ENCODE data around the gene MAPK14.
"Not testable (repeated sequence)": the region's sequence is repeated elsewhere in the genome, so short reads cannot be mapped to it uniquely, and the experiment has no call there.

The MAPK14 gene

DNA sequence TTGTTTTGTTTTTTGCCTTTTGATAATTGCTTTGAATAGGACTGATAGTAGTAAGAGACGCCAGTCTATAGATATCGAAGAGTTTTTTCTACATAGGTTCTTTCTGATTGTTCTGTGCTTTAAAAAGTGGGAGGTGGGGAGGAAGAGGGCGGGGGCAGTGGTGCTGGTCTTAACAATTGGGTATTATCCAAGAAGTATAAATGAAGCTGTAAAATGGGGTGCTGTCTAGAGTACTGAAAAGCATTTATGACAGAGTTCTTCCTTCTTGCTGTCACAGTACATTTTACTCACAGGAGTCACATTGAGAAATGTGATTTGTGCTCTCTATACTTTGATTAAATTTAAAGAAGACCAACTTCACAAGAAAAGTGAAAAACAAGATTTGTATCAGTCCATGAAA is 41.0 kb downstream of the MAPK14 start:
- no peak for DNase-seq (ENCODE audit: low read depth in 2 of 2, low spot score in 1 of 2)

GRCh38 chr6:36069573-36069972 is 42.0 kb downstream of the MAPK14 start:
- no peak for DNase-seq (ENCODE audit: low read depth in 2 of 2, low spot score in 1 of 2)

DNA sequence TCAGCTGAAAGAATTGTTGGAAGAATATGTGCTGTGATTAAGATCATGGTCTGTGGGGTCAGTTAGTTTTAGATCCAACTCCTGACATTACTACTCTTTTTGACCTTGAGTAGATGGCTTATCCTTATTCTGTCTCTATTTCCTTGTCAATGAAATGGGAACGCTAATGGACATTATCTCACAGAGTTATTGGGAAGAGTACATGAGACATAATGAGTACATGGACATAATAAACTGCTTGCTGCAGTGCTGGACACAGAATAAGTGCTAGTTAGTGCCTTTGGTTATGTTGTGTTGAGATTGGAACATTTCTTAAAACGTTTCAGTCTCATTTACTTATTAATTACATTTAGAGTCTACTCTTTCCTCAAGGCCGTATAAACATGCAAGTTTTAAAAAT is 42.6 kb downstream of the MAPK14 start:
- no peak for DNase-seq (ENCODE audit: low read depth in 2 of 2, low spot score in 1 of 2)

GRCh38 chr6:36071281-36071680 is 43.7 kb downstream of the MAPK14 start:
- DNase-seq (ENCODE audit: low read depth in 2 of 2, low spot score in 1 of 2) = no peak

GRCh38 chr6:36071714-36072113 is 44.1 kb downstream of the MAPK14 start:
- DNase-seq (ENCODE audit: low read depth in 2 of 2, low spot score in 1 of 2) = no peak

DNA sequence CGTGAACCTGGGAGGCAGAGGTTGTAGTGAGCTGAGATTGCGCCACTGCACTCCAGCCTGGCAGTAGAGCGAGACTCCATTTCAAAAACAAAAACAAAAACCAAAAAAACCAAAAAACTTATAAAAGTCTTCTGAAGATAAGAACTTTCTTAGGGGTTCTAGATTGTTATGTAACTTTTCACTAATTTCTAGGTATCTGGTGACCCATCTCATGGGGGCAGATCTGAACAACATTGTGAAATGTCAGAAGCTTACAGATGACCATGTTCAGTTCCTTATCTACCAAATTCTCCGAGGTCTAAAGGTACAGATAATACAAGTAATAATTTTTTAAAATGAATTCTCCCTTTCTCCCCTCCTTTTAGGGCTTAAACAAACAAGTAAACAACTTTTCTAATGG is 45.1 kb downstream of the MAPK14 start:
- DNase-seq (ENCODE audit: low read depth in 2 of 2, low spot score in 1 of 2) = no peak

DNA sequence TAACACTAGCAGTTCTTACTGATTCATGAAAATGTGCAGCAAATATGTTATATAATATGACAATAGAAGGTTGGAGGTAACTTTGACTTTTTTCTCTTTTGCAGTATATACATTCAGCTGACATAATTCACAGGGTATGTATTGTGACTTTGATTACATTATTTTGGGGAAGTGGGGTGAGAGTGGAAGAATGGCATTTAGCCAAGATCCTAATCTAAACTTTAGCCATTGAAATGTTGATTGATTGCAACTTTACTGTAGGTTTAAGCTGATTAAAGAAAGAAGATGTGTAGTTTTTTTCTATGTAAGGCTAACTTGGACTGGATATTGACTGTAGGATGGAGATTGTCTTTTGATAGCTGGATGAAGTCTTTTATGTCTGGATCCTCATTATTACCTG is 46.0 kb downstream of the MAPK14 start:
- DNase-seq (ENCODE audit: low read depth in 2 of 2, low spot score in 1 of 2) = no peak

- no peak for DNase-seq (ENCODE audit: low read depth in 2 of 2, low spot score in 1 of 2)
Measured at GRCh38 chr6:36075656-36076055, 48.0 kb downstream of the MAPK14 start.

DNA sequence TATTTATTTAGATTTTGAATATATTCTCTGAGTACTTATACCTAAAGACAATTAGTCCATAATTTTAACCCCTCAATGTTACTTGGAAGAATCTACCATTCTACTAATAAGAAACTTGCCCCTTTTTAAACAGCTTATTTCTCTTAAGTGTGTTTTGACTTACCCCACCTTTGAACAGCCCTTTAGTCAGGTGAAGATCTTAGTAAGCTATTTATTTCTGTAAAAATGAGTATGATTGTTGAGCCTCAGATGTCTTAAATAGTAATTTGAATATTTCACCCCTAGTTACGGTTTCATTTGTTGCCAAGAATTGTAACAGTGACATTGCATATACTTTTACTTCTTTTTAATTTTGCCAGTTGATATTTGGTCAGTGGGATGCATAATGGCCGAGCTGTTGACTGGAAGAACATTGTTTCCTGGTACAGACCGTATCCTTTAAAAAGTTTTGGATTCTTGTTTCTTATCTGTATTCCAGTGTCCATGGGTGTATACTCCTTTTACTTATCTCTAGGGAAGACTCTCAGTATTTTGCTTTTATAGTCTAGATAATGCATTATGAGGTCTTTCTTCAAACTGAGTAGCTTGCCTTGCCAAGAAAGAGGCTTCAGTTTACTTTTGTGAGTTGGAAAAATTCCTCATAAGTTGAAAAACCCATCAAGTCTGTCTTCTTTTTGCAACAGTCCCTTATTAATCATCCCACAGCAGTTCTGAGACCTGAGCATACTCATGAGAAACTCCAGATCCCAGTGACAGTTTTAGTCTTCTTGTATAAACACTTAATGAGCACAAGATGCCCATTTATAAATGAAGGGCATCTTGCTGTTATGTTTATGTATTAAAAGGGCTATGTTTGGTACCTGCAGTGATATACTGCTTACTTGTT is 48.8 kb downstream of the MAPK14 start:
- DNase-seq (ENCODE audit: low read depth in 2 of 2, low spot score in 1 of 2) = no peak

GRCh38 chr6:36078159-36078558 is 50.6 kb downstream of the MAPK14 start:
- DNase-seq (ENCODE audit: low read depth in 2 of 2, low spot score in 1 of 2) = no peak

DNA sequence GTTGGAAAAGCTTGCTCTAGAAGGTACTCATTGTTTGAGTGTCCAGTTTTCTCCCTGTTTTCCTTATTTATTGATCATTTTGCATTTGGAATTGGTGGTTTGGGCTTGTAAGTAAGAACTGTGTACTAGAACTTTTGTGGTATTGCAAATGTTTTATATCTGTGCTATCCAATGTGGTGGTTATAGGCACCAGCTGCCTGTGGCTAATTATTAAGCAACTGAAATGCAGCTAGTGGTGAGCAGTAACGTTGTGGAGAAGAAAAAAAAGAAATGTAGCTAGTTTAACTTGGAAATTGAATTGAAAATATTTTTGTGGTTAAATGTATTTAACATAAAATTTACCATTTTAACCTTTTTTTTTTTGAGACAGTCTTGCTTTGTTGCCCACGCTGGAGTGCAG is 52.0 kb downstream of the MAPK14 start:
- no peak for DNase-seq (ENCODE audit: low read depth in 2 of 2, low spot score in 1 of 2)

DNA sequence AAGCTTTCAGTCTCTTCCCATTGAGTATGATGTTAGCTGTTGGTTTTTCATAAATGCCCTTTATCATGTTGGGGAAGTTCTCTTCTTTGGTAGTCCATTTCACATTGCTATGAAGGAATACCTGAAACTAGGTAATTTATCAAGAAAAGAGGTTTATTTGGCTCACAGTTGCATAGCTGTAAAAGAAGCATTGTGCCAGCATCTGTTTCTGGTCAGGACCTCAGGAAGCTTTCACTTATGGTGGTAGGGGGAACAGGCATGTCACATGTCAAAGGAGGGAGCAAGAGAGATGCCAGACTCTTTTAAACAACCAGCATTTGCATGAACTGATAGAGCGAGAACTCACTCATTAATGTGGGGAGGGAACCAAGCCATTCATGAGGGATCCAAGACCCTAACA is 54.7 kb downstream of the MAPK14 start:
- no peak for DNase-seq (ENCODE audit: low read depth in 2 of 2, low spot score in 1 of 2)

DNA sequence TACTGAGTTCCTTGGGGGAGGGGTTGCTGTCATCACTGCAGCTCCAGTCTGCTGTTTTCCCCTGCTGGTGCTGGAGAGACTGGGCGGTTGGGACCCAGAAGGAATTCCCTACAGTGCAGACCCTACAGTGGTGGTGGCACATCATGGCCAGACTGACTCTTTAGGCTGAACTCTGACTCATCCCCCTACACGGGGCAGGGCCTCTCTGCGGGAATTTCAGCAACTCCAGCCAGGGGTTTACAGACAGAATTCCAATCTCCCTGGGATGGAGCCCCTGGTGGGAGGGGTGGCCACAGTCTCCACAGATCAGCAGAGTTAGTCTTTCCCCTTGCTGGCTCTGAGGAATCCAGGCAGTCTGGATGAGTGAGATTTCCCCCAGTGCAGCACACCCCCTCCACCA is 55.8 kb downstream of the MAPK14 start:
- DNase-seq (ENCODE audit: low read depth in 2 of 2, low spot score in 1 of 2) = no peak

DNA sequence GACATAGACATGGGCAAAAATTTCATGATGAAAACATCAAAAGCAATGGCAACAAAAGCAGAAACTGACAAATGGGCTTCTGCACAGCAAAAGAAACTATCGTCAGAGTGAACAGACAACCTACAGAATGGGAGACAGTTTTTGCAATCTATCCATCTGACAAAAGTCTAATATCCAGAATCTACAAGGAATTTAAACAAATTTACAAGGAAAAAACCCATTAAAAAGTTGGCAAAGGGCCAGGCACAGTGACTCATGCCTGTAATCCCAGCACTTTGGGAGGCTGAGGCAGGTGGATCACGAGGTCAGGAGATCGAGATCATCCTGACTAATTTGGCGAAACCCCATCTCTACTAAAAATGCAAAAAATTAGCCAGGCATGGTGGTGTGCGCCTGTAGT is 60.6 kb downstream of the MAPK14 start:
- DNase-seq (ENCODE audit: low read depth in 2 of 2, low spot score in 1 of 2) = not testable (repeated sequence)

GRCh38 chr6:36089048-36089447 is 61.4 kb downstream of the MAPK14 start:
- DNase-seq (ENCODE audit: low read depth in 2 of 2, low spot score in 1 of 2) = no peak

- no peak for DNase-seq (ENCODE audit: low read depth in 2 of 2, low spot score in 1 of 2)
Measured at GRCh38 chr6:36094238-36094637, 66.6 kb downstream of the MAPK14 start.

GRCh38 chr6:36094753-36095496 is 67.3 kb downstream of the MAPK14 start:
- DNase-seq (ENCODE audit: low read depth in 2 of 2, low spot score in 1 of 2) = peak; percentile 56 to 73

DNA sequence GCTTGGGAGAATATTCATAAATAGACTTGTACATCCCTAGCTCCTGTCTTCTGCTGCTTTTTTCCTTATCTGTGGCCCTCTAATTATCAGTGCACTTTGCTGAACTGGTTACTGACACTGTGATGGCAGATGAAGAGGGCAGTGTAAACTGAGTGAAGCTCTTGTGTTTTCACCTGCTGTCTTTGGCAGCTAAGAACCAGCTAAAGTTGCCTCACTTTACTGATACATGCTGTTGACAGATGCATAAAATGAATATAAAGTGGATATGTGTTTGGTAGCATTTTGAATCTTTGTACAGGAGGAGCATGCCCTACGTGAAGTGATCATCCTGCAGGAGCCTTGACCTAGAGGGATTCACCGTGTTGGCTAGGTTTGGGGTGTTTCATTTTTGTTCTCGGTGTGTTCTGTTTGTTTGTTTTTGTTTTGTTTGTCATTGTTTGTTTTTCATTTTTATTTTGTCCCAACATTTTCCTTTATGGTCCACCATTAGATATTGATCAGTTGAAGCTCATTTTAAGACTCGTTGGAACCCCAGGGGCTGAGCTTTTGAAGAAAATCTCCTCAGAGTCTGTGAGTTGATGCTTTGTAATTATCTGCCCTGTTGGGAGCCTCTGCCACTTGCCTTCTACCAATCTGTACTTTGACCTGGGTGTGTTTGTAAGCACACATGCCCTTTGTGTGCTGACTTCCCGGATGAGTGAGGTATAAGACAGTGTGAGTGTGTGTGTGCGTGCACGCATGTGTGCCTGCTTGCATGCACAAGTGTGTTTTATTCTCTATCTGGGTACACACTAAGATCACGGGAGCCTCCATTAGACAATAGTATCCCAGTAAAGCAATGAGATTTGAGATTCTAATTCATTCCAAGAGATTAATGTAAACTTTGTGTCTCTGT is 68.1 kb downstream of the MAPK14 start:
- no peak for DNase-seq (ENCODE audit: low read depth in 2 of 2, low spot score in 1 of 2)

DNA sequence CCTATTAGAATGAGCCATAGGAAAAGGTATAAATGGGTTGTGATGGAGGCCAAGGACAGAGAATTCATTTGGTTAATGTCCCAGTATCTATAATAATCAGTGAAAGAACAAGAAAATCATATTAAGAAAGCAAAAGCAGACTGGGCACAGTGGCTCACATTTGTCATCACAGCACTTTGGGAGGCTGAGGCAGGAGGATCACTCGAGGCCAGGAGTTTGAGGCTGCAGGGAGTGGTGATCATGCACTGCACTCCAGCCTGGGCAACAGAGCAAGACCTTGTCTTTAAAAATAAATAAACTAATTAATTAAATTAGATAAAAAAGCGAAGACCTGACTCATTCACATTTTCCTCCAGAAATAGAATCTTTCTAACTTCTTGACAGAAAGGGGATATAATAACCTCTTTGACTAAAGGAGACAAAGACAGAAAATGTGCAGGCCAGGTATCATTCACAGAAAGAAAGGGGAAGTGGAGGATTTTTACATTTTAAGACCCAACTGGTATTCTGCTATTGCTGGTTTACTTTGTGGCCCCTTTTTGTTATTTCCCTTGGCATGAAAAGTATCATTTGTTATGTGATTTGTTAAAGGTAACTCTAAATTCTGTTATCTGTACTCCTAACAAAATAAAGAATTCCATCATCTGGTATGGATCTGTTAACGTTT is 70.8 kb downstream of the MAPK14 start:
- no peak for DNase-seq (ENCODE audit: low read depth in 2 of 2, low spot score in 1 of 2)

DNA sequence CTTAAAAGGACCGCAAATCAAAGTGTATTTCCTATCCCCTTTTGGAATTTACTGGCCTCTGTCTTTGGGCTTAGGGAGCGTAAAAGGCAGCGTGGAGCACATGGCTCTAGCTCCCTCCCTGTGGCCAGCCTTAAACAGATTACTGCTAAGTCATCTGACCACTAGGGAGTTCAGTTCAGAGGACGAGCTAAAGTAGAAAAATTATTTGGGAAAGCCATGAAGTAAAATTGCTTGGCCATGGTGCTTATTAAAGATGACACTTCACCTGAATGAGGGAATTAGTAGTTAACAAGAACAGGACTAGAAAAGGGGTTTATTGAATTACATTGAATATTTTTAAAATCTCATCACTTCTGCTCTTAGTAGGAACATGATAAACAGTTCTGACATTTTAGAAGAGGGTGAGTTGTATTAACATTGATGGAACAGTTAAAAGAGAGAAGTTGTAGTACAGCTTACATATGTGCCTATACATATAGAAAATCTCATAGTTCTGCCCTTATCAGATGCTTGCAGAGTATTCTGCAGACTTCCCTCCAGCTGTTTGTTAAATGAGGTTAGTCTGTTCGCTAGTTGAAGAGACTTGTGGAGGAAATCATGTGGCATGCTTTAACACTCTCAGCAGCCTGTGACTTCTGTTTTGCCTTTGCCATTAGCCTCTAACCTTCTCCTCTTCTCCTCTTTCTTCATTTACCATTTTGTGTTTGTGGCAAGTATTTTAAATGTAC is 71.5 kb downstream of the MAPK14 start:
- no peak for DNase-seq (ENCODE audit: low read depth in 2 of 2, low spot score in 1 of 2)

Data from stimulated activated CD8-positive, alpha-beta memory T cell treated with anti-CD3 and anti-CD28 coated beads, Interleukin-4, amount 100 ng/mL, for 4 hours (primary cell).